Mammary epithelial cell (primary cell): ENCODE measurements around the gene SPAG7.

Source experiments
- EZH2 ChIP-seq: IDR thresholded peaks from 2 replicates; pipeline ENCODE4 v1.6.1; 2012; ENCODE audit warnings: low read length, inconsistent platforms, borderline replicate concordance
- TF ChIP-seq, protein P1 (sequence below), 2 donors: IDR thresholded peaks in 1 of 2; conservative IDR thresholded peaks in 1 of 2; 2 replicates each; pipeline ENCODE4 v1.5.1; 2011 to 2012; ENCODE audit warnings: inconsistent platforms in 2 of 2, low read length in 2 of 2, mild to moderate bottlenecking in 2 of 2, control low read depth in 1 of 2, low read depth in 1 of 2; ENCODE audit not compliant: insufficient read depth in 1 of 2; ENCODE audit errors: extremely low read depth in 1 of 2

DNA sequence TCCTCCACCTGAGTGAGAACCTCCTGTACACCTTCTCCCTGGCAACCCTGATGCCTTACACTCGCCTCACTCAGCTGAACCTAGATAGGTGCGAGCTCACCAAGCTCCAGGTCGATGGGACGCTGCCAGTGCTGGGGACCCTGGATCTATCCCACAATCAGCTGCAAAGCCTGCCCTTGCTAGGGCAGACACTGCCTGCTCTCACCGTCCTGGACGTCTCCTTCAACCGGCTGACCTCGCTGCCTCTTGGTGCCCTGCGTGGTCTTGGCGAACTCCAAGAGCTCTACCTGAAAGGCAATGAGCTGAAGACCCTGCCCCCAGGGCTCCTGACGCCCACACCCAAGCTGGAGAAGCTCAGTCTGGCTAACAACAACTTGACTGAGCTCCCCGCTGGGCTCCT is 34.9 kb downstream of the SPAG7 start:
- TF ChIP-seq, protein P1, sequence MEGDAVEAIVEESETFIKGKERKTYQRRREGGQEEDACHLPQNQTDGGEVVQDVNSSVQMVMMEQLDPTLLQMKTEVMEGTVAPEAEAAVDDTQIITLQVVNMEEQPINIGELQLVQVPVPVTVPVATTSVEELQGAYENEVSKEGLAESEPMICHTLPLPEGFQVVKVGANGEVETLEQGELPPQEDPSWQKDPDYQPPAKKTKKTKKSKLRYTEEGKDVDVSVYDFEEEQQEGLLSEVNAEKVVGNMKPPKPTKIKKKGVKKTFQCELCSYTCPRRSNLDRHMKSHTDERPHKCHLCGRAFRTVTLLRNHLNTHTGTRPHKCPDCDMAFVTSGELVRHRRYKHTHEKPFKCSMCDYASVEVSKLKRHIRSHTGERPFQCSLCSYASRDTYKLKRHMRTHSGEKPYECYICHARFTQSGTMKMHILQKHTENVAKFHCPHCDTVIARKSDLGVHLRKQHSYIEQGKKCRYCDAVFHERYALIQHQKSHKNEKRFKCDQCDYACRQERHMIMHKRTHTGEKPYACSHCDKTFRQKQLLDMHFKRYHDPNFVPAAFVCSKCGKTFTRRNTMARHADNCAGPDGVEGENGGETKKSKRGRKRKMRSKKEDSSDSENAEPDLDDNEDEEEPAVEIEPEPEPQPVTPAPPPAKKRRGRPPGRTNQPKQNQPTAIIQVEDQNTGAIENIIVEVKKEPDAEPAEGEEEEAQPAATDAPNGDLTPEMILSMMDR (conservative IDR thresholded peaks at IDR 0.05 in 1 of 2, IDR thresholded peaks at IDR 0.05 in 1 of 2; ENCODE audit: extremely low read depth in 1 of 2, insufficient read depth in 1 of 2, low read depth in 1 of 2, low read length in 2 of 2): no peak
- TF ChIP-seq EZH2: no peak
